Activated T-cell treated with anti-CD3 and anti-CD28 coated beads for 4 hours (primary cell): ENCODE data around the gene GTF2A2.
"Not testable (repeated sequence)": the region's sequence is repeated elsewhere in the genome, so short reads cannot be mapped to it uniquely, and the experiment has no call there.

ENCODE experiments used
- DNase-seq: peaks from one replicate; pipeline ENCODE4 v3.0.0-alpha.2; 2020

The GTF2A2 gene

GRCh38 chr15:59668556-59668955 is 11.2 kb upstream of the GTF2A2 start:
- DNase-seq, result no peak

- DNase-seq, result no peak
Observed at GRCh38 chr15:59662260-59662659, 4.9 kb upstream of the GTF2A2 start.

GRCh38 chr15:59659366-59659765 is 2.1 kb upstream of the GTF2A2 start:
- DNase-seq, result no peak

- DNase-seq, result no peak
Observed at GRCh38 chr15:59657635-59658125, 365 bp upstream of the GTF2A2 start.

- no peak for DNase-seq
Observed at GRCh38 chr15:59654046-59654445, 3.3 kb downstream of the GTF2A2 start.

- no peak for DNase-seq
Observed at GRCh38 chr15:59649603-59650002, 7.7 kb downstream of the GTF2A2 start.

GRCh38 chr15:59647085-59647484 is 10.2 kb downstream of the GTF2A2 start:
- DNase-seq, result no peak

DNA sequence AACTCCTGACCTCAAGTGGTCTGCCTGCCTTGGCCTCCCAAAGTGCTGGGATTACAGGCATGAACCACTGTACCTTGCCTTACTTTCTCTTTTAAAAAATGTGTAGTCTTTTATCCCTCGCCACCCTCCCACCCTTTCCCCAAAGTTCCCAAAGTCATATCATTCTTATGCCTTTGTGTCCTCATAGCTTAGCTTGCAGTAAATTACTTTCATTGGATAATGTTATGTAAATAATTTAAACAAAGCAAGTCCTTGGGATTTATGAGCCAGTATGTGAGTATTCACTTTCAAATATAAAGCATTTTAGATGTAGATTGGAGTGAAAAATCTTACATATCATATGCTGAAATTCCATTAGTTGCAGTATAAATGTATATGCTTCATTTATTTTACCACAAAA is 11.0 kb downstream of the GTF2A2 start:
- no peak for DNase-seq

DNA sequence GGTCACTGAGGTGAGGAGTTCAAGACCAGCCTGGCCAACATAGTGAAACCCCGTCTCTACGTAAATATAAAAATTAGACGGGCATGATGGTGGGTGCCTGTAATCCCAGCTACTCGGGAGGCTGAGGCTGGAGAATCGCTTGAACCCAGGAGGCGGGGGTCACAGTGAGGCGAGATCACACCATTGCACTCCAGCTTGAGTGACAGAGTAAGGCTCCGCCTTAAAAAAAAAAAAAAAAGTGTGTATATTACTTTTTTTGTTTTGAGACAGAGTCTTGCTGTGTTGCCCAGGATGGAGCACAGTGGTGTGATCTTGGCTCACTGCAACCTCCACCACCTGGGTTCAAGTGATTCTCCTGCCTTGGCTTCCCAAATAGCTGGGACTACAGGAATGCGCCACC is 11.5 kb downstream of the GTF2A2 start:
- not testable (repeated sequence) for DNase-seq

GRCh38 chr15:59644756-59645155 is 12.6 kb downstream of the GTF2A2 start:
- no peak for DNase-seq

DNA sequence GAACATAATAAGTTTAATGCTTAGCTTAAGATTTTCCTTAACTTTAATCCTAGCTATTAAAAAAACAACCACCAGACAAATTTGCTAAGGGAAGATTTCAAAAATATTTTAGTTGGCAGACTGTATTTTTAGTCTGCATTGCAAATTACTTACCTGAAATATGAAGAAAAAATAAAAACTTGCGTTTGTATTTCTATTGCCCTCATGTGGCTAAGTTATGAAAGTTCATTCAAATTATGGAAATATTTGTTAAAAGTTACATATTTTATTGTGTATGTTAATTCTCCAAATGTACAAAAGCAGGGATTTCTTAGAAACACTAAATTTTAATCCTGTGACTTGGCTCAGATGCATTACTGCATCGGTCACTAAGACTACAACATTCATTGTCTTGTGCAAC is 15.0 kb downstream of the GTF2A2 start:
- DNase-seq, result no peak

- not testable (repeated sequence) for DNase-seq
Observed at GRCh38 chr15:59637507-59637906, 19.8 kb downstream of the GTF2A2 start.

GRCh38 chr15:59636184-59636583 is 21.1 kb downstream of the GTF2A2 start:
- DNase-seq, result no peak

GRCh38 chr15:59632714-59633113 is 24.6 kb downstream of the GTF2A2 start:
- no peak for DNase-seq

DNA sequence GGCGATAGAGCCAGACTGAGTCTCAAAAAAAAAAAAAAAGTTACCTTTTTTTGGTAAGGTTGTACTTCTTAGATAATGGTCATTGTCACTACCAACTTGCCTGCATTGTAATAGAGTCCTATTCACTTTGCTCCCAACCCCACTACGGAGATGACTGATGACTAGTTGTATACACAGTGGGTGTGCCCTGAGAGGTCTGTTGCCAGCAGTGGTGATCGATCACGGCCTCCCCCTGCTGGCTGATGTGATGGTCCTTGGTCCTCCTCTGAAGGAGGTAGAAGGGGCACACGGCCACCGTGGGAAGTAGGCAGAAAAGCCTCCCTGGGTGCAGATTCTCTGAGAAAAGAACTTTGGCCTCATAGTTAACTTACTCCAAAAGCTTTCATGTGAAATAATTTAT is 35.0 kb downstream of the GTF2A2 start:
- DNase-seq, result peak; percentile 11

- DNase-seq, result no peak
Observed at GRCh38 chr15:59618406-59618805, 38.9 kb downstream of the GTF2A2 start.

- DNase-seq, result no peak
Observed at GRCh38 chr15:59616379-59616778, 40.9 kb downstream of the GTF2A2 start.

GRCh38 chr15:59615661-59616060 is 41.7 kb downstream of the GTF2A2 start:
- DNase-seq, result no peak

GRCh38 chr15:59614153-59614552 is 43.2 kb downstream of the GTF2A2 start:
- DNase-seq, result no peak

- no peak for DNase-seq
Observed at GRCh38 chr15:59611276-59612260, 45.7 kb downstream of the GTF2A2 start, which contains the start of gene GCNT3. TSS of gene GCNT3 (plus strand) at chr15:59611783. CDS start at chr15:59618239, 6,456 bp downstream.

GRCh38 chr15:59609730-59610712 is 47.3 kb downstream of the GTF2A2 start:
- DNase-seq, result no peak

GRCh38 chr15:59605994-59606393 is 51.3 kb downstream of the GTF2A2 start:
- DNase-seq, result no peak

GRCh38 chr15:59598461-59598860 is 58.9 kb downstream of the GTF2A2 start:
- DNase-seq, result no peak
